OCI-M2 (cell line): Measurements from ENCODE around the gene PTGFRN.

ENCODE experiments used
- DNase-seq: peaks from one replicate; lab custom pipeline; 2025; ENCODE audit not compliant: unreplicated experiment; lab: John Stamatoyannopoulos, UW

Gene PTGFRN

DNA sequence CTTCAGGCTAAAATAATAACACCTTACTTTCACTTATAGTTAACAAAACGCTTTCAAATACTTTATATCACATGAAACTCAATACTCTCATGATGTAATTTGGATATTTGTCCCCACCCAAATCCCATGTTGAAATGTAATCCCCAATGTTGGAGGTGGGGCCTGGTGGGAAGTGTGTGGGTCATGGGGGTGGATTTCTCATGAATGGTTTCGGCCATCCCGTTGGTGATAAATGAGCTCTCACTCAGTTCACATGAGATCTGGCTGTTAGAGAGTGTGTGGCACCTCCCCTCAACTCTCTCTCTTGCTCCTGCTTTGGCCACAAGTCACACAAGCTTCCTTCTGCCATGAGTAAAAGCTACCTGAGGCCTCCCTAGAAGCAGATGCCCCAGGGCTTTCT is 22.5 kb upstream of the PTGFRN start:
- DNase-seq = no peak

DNA sequence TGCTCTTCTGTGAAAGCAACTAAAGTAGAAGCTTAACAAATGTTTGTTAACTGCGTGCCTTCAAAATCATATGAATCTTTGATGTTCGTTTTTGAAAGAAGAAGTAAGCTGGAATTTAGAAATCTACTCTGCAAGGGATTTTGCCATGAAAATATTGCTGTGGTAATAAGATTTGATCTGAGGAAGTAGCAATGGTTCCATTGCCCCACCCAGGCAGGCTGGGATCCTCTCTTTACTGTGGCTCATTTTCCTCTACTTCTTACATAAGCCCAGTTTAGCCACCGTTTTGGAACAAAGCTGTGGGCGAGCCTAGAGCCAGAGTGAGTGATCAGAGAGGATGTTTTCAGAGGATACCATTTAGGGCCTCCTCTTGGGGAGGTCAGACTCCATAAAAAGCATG is 20.3 kb upstream of the PTGFRN start:
- DNase-seq = no peak

DNA sequence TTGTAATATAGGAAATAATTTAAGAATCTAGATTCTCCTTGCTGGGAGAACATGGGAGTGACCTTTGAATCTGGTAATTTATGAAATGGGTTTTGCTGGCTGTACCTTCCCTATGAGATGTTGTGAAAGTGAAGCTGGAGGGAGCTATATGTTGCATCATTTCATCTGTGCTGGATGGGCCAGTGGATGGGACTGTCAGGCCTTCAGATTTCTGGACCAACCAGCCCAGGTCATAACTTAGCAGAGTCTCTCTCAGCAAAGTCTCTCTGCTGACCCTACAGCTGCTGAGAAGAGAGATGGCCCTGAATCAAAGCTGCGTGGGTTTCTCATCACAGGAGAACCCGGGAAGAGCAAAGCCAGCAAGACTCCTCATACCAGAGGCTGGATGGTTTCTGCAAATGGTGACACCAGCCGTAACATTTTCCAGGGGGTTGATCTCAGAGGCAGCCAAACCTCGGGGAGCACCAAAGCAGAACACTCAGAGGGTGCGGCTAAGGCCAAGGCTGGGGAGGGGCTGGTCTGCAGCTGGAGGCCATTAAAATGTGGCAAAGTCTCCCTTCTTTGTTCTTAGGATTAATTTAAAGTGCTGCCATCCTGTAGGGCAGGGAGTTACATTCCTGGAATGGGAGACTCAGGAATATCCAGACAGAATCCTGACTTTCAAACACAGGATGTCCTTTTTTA is 18.2 kb upstream of the PTGFRN start:
- DNase-seq = no peak

DNA sequence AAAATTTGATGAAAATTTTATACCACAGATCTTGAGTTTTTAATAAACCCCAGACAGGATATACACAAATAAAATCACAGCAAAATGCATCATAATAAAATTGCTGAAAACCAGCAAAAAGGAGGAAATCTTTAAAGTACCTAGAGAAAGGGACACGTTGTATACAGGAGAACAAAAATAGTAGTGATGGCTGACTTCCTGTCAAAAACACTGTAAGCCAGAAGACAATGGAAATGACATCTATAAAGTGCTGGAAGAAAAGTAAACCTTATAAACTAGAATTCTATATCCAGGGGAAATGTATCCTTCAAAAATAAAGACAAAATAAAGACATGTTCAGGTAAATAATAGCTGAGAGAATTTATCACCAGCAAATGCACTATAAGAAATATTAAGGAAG is 14.6 kb upstream of the PTGFRN start:
- no peak for DNase-seq

DNA sequence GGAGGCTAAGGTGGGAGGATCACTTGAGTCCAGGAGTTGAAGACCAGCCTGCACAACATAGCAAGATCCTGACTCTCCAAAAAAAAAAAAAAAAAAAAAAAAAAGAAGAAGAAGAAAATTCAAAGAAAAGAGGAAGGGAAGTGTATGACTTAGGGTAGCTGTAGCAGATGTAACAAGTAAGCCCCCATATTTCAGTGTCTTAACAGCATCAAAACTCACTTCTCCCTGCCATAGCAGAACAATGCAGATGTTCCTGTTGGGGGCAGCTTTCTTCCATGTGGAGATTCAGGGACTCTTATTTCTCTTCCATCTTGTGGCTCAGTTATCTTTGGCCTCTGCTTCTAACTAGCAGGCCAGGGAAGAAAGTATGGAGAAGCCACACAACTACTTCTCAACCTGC is 10.2 kb upstream of the PTGFRN start:
- no peak for DNase-seq

DNA sequence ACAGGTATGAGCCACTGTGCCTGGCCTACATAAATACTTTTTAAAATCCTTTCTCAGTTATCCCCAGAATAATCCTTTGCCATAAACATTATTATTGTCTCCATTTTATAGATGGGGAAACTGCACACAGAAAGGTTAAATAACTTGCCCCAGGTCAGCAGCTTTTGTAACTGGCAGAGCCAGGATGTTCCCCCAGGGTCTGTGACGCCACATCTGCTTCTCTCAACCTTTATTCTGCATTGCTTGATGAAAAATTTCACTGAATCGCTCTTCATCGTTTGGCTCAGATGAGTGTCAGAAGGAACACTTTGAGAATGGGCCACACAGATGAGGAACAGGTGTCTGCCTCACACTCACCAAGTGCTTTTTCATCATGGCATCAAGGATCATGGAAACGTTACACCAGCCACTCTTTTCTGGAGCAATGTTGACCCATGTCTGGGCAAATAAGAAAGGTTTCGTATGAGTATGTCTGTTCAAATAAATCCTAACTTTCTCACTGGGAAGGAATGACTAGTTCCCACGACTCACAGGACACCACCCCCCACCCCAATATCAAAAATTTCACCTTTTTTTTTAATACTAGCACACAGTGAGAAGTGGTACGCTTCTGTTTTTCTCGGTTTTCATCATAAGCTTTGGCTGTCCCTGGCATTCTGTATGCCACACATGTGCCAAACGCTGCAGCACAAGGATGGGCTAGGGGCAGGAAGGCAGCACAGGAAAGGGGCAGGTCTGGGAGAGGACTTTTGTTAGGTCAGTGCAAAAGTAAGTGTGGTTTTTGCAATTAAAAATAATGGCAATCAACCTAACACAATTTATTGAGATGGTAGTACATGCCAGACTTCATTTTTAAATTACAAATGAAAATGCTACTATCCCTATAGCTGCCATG is 9.0 kb upstream of the PTGFRN start:
- no peak for DNase-seq

DNA sequence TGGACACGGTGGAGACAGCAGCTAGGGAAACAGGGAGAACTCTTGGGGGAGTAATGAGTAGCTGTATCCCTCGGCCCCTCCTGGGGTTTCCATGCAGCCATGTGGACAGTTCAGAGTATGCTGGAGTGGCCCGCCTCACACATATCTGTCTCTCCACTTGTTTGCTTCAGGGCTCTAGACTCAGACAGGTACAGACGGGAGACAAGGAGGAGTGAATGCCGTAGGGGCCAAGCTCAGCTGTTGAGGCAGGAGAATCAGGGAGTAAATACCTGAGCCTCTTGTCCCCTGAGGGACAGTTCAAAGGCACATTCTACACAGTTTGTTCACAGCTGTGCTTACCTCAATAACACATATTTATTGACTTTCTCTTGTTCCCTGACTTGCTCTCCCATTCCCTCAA is 7.7 kb upstream of the PTGFRN start:
- no peak for DNase-seq

DNA sequence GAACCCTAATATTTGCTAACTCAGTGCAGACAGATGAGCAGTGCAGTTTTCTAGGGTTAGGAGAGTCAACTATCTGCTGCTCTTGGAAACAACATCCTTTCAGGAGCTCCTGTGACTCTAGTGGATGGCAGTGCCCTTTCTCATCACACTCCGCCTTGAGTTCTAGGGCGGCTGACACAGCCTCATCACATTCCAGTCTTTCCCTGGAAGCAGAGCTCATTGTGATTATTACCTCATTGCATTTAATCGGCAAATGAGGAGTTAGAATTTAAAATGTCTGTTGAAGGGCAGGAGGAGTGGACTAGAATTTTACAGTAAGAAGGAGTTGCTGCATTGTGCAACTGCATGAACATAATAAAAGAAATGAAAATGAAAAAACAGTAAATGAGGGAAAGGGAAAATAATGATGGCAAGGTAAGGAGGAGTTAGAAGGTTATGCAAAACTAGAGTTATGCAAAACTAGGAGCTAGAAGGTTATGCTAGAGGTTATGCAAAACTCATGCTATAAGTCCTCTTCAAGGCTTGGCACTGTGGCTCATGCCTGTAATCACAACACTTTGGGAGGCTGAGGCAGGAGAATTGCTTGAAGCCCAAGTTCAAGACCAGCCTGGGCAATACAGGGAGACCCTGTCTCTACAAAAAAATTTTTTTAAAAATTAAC is 6.9 kb upstream of the PTGFRN start:
- DNase-seq = no peak

DNA sequence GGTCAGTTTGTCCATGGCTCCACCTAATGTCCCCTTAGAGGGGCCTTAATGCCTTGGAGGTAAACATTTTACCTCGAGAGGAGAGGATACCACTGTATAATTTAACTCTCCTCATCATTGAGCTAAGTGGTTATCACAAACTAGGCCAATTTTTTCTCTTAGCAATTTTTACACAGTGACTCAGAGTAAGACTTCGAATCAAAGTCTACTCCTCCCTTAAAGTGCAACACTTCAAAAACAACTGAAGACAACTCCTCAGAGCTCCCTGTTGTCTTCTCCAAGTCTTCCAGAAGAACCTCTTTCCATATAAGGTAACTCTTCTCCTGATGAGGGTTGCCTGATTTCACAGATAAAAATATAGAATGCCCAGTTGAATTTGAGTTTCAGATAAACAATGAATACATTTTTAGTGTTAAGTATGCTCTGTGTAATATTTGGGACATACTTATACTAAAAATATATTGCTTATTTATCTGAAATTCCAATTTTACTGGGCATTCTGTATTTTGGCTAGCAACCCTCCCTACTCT is 4.9 kb upstream of the PTGFRN start:
- no peak for DNase-seq

DNA sequence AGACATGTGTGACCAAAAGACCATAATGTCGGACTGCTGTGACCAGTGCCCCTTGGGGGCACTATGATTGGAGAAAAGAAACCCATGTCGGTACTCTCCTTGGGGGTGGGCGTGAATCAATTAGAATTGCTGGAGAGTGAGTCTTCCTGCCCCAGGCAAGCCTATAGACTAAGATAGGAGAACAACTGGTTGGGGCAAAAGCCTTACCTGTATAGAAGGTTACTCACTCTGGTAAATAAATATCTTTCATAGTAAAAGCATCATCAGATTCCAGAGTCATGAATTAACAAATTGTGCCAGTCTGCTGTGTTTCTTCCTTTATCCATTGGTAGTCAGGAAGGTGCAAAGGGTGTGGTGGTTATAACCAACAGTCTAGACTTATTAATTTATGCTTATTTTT is 2.9 kb upstream of the PTGFRN start:
- no peak for DNase-seq

DNA sequence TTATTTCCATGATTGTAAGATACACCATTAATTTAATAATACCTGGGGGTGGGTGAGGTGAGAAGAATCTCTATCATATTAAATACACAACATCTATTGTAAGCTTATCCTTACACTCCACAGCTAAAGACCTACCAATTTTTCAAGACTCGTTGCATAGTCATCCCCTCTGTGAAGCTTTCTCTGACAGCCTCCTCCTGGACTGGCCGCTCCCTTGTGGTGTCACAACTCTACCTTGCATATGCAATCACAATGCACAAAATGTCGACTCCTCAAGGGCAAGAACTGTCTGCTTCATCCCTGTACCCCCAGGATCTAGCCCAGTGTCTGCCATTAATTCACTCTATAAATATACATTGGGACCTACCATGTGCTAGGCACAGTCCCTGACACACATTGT is 2.4 kb upstream of the PTGFRN start:
- no peak for DNase-seq

DNA sequence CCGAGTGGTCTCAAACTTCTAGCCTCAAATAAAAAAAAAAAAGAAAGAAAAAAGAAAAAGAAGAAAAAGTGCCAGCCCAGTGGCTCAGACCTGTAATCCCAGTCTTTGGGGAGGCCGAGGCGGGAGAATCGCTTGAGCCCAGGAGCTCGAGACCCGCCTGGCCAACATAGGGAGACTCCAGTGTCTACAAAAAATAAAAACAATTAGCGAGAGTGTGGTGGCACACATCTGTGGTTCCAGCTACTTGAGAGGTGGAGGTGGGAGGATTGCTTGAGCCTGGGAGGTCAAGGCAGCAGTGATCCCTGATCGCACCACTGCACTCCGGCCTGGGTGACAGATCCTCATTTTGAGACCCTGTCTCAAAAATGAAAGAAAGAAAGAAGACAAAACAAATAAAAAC is 1.4 kb upstream of the PTGFRN start:
- DNase-seq = no peak

DNA sequence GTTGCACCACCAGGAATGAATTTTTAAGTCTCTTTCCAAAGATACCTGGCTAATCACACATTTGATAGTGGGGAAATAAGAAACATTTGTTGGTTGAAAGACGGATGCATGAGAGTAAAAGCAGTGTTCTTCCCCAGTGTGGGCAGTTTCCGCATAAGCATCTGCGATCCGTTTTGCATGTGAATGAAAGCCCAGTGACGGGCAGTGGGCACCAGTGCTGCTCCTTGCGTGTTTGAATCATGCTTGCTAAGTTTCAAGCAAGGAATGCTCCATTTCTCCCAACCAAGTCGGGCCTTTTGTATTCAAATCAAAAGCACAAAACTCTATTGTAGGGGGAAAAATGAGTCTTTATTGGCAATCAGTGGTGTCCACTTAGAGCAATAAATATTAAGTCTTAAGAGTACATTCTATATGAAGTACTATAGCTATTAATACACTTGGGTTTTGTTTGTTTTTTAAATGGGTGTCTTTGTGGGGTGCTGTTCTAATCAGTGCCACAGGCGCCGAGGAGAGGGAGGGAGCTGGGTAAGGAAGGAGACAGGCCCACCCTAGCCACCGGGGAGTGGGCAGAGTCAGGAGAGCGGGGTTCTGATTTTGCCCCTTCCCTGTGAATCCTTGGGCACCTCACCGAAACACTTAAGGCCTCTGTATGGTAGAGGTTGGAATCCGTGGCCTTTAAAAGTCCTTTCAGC is 750 bp upstream of the PTGFRN start:
- DNase-seq = no peak

DNA sequence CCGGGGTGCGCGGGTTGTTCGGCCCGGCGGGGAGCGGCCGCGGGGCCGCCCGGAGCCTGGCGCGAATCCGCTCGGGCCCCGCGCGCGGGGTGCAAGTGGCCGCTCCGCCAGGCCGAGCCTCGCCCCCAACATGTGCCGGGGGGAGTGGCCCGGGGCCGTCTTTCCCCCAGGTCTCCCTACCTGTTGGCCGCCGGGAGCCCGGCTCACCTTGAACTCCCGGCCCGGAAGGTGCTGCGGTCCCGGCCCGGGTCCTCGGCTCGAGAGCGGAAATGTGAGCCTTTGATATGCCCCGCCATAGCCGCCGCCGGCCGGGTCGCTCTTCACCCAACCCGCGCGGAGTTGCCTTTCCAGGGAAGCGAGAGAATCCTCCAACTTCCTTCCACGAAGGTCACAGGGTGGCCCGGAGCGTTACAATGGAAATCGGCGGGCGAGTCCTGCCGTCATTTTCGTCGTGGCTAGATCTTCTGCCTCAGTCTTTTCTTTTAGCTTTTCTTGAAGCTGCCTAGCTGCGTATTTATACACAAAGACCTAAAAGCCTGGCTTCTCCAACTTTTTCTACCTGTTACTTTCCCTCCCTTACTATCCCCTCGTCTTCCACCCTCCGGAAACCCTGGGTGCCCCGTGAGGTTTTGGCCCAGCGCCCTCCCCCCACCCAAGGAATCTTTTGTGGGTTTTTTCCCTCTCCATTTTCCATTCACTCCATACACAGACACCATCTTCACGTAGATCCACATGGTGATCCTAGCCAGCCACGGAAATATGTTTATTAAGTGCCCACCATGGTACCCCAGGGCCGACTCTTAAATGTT is 867 bp downstream of the PTGFRN start:
- no peak for DNase-seq

DNA sequence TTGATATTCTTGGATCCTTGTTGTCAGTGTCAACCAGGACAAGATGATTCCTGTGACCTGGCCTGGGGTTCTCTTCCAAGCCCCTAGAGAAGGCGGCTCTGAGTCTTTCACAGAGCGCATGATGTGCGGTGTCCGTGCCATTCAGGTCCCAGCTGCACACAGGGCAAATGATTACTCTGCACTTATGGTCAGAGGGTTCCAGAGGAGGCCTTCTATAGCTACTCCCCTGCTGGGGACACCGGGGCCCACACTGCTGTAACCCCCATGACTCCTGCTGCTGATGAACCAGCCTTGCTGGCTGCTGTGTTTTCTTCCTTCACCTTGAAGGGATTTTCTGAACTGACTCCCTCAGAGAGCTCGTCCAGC is 1.5 kb downstream of the PTGFRN start:
- DNase-seq = no peak

DNA sequence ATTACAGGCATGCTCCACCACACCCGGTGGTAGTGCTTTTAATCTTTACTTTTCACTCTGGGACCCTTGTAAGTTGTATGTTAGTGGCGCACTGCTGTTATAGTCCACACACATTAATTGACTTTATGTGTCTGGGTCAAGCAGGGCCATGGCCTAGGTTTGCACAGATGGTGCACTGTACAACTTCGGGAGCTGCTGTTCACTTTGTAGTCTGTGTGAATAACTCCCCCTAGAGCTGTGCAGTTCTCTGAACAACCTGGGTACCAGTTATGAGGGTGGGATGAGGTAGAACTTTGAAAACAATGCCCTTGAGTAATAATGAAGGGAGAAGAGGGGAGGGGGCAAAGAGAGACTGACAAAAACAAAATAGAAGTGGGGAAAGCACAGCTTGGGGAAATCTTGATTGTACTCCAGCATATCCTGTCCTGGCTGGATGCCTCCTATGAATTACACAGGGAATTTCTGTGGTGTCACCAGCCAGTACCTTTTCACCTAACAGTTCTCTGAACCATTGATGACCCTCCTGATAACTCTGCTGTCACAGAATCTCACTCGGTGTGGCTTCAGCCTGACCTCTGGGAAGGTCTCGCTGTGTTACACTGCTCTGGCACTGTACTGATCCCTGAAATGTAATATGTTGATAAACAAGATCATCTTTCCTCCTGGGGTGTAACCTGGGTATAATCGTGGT is 2.2 kb downstream of the PTGFRN start:
- DNase-seq = no peak

DNA sequence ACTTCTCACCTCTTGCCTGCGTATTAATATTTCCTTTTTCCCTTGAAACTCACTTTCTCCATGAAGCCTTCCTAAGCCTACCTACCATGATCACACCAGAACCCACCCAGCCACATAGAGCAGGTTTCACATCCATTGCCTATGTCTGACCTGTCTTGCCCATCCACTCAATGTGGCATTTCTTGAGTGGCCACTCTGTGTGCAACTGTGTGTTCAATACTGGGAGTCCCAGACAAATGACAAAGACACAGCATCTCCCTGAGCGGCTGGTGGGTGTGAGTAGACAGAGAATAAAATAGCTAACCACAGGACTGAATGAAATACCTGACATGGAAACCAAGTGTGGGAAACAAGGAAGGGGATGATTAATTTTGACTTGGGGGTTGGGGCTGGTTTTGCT is 3.1 kb downstream of the PTGFRN start:
- DNase-seq = no peak

DNA sequence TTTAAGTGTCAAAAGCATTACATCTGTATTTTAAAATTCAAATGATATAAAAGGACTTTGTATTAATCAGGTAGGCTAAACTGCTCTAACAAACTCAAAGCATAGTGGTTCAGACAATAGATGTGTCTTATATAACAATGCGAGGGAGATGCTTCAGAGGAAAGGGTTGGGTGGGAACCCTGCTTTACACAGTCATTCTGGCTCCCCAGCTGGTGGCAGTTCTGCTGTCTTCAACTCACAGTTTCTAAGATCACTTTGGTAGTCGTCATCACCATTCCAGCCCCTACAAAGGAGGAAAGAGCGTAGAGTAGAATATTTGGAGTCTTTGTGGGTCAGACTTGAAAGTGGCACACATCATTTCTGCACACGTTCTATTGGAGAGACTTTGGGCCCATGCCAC is 4.2 kb downstream of the PTGFRN start:
- no peak for DNase-seq

DNA sequence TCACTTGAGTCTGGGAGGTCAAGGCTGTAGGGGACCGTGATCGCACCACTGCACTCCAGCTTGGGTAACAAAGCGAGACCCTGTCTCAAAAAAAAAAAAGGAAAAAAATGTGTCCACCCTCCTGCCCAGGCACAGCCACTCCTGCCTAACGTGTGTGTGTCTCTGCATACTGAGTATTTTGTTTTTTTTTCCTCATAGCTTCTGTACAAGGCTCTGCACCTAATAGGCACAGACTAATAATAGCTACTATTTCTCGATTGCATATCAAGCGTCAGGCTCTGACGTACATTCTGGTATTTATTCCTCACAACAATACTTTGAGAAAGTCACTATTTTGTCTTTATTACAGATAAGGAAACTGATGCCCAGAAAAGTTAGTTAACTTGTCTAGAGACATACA is 5.0 kb downstream of the PTGFRN start:
- no peak for DNase-seq

DNA sequence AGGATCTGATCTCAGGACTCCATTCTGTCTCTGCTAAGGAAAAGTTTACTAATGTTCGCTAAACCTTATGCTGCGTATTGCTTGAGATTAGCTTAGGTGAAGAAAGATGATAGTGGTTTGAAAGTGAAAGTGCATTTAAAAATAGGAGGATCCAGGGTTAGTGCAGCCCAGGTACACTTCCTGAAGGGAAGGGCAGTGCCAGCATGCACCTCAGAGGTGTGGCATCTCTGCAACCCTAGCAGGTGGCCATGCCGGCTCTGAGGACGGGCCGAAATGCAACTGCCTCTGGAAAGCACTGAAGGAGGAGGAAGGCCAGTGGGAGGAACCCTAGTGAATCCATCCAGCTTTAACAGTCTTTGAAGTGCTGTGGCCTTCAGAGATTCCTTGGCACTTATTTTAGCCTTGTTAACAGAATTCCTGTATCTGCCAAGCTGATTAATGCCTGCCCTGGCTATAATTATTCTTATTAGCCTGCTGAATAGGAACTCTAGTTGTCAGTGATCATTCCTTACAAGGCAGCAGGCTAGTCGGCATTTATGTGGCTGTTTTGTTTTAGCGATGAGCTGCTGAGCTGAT is 5.5 kb downstream of the PTGFRN start:
- no peak for DNase-seq
